Immature natural killer cell (primary cell): ENCODE results near the gene PRR35. TPM values are rescaled to one million over a fixed set of nuclear protein-coding genes. Genes with fewer than 3 reads are reported as not detected.

Experiments used
- DNase-seq, 3 donors: peaks; one replicate each; pipeline ENCODE4 v3.0.0; 2022; ENCODE audit warnings: mixed read lengths in 1 of 3
- H3K27ac Mint-ChIP-seq, 6 donors: one replicate each; pipeline ENCODE4 v1.8.0; 2020; ENCODE audit warnings: mixed read lengths in 6 of 6, mild to moderate bottlenecking in 5 of 6, inconsistent platforms in 4 of 6, moderate library complexity in 3 of 6
- H3K27me3 Mint-ChIP-seq, 3 donors: one replicate each; pipeline ENCODE4 v1.8.0; 2020 to 2021; ENCODE audit warnings: low read depth in 3 of 3, mild to moderate bottlenecking in 3 of 3, mixed read lengths in 3 of 3, moderate library complexity in 3 of 3, inconsistent platforms in 1 of 3
- H3K36me3 Mint-ChIP-seq, 3 donors: one replicate each; pipeline ENCODE4 v1.8.0; 2020; ENCODE audit warnings: mixed read lengths in 3 of 3, inconsistent platforms in 2 of 3, mild to moderate bottlenecking in 2 of 3
- H3K4me1 Mint-ChIP-seq, 2 donors: one replicate each; pipeline ENCODE4 v1.8.0; 2020; ENCODE audit warnings: inconsistent platforms in 2 of 2, mild to moderate bottlenecking in 2 of 2, mixed read lengths in 2 of 2, moderate library complexity in 1 of 2
- H3K4me3 Mint-ChIP-seq, 5 donors: one replicate each; pipeline ENCODE4 v1.8.0; 2020; ENCODE audit warnings: mild to moderate bottlenecking in 5 of 5, mixed read lengths in 5 of 5, inconsistent platforms in 3 of 5, moderate library complexity in 3 of 5
- H3K9me3 Mint-ChIP-seq, 6 donors: one replicate each; pipeline ENCODE4 v1.8.0; 2020; ENCODE audit warnings: mild to moderate bottlenecking in 6 of 6, mixed read lengths in 6 of 6, inconsistent platforms in 4 of 6, moderate library complexity in 3 of 6
- polyA plus RNA-seq, 3 donors: library from polyadenylated mRNA; unstranded; fragments of 300-500 nt; fragmentation: Illumina TruSeq; gene quantifications; one replicate each; pipeline ENCODE4 v1.2.3, GENCODE V29; 2021

Gene PRR35
- polyA plus RNA-seq, 3 donors from 2014 or later = not detected

GRCh38 chr16:523097-523741 is 37.0 kb upstream of the PRR35 start:
- Mint-ChIP-seq H3K9me3 (no peaks in the 10 kb centered on the region), H3K36me3 (no peaks in the 10 kb centered on the region), H3K27me3 (peaks cover 2 to 3% (median 2%) of the 10 kb centered on the region in 3 donors), H3K4me1 (peaks cover 14% of the 10 kb centered on the region in 2 donors), H3K27ac (peak overlapping the region in 3 of 6 donors; percentile 34 to 40 (median 40)), H3K4me3 (peak overlapping the region in 1 of 5 donors; percentile 18)
- DNase-seq = no peak

GRCh38 chr16:524274-525040 is 35.7 kb upstream of the PRR35 start:
- peak overlapping the region in 2 of 6 donors; percentile 10 to 81 for H3K27ac Mint-ChIP-seq
- DNase-seq = no peak
- H3K4me3 Mint-ChIP-seq = no peak overlapping the region
- H3K36me3 Mint-ChIP-seq = no peaks in the 10 kb centered on the region
- peaks cover 23 to 25% of the 10 kb centered on the region in 2 donors for H3K4me1 Mint-ChIP-seq
- peaks cover 2 to 8% (median 3%) of the 10 kb centered on the region in 3 donors for H3K27me3 Mint-ChIP-seq
- H3K9me3 Mint-ChIP-seq = no peaks in the 10 kb centered on the region

GRCh38 chr16:525123-525519 is 35.1 kb upstream of the PRR35 start:
- Mint-ChIP-seq H3K9me3 (no peaks in the 10 kb centered on the region), H3K27ac (peak overlapping the region in 4 of 6 donors; percentile 53 to 84 (median 82)), H3K27me3 (peaks cover 2 to 14% (median 3%) of the 10 kb centered on the region in 3 donors), H3K36me3 (no peaks in the 10 kb centered on the region), H3K4me3 (peak overlapping the region in 4 of 5 donors; percentile 11 to 66 (median 39)), H3K4me1 (peaks cover 30 to 31% of the 10 kb centered on the region in 2 donors)
- DNase-seq = no peak

GRCh38 chr16:525520-526180 is 34.5 kb upstream of the PRR35 start:
- H3K9me3 Mint-ChIP-seq = no peaks in the 10 kb centered on the region
- peak overlapping the region in 4 of 6 donors; percentile 53 to 84 (median 82) for H3K27ac Mint-ChIP-seq
- H3K4me1 Mint-ChIP-seq = peaks cover 35 to 37% of the 10 kb centered on the region in 2 donors
- peak in 1 of 3 donors; percentile 49 for DNase-seq
- H3K36me3 Mint-ChIP-seq = no peaks in the 10 kb centered on the region
- H3K4me3 Mint-ChIP-seq = peak overlapping the region; percentile 11 to 66 (median 40)
- H3K27me3 Mint-ChIP-seq = peaks cover 2 to 18% (median 3%) of the 10 kb centered on the region in 3 donors

GRCh38 chr16:526181-527014 is 33.8 kb upstream of the PRR35 start:
- DNase-seq = no peak
- Mint-ChIP-seq H3K27ac (peak overlapping the region; percentile 65 to 92 (median 81)), H3K27me3 (peaks cover 2 to 22% (median 3%) of the 10 kb centered on the region in 3 donors), H3K4me1 (peaks cover 41 to 44% of the 10 kb centered on the region in 2 donors), H3K4me3 (peak overlapping the region; percentile 66 to 80 (median 74)), H3K36me3 (no peaks in the 10 kb centered on the region), H3K9me3 (no peaks in the 10 kb centered on the region)

- Mint-ChIP-seq H3K27me3 (peaks cover 2 to 20% (median 3%) of the 10 kb centered on the region in 3 donors), H3K36me3 (no peaks in the 10 kb centered on the region), H3K27ac (peak within 1 kb of the TSS; percentile 95 to 98 (median 97)), H3K4me3 (peak within 1 kb of the TSS; percentile 93 to 99 (median 96)), H3K4me1 (peaks cover 44 to 48% of the 10 kb centered on the region in 2 donors), H3K9me3 (no peaks in the 10 kb centered on the region)
- DNase-seq = peak; percentile 89 to 91 (median 90)
Measured at GRCh38 chr16:527015-527903, 32.9 kb upstream of the PRR35 start, which contains the start of gene CAPN15. Gene CAPN15, plus strand, starts transcription at chr16:527712. Its CDS starts 19,127 bp downstream, at chr16:546839.

GRCh38 chr16:528111-529011 is 31.8 kb upstream of the PRR35 start:
- peak; percentile 29 to 35 (median 31) for DNase-seq
- Mint-ChIP-seq H3K36me3 (no peaks in the 10 kb centered on the region), H3K27ac (peak overlapping the region; percentile 95 to 98 (median 97)), H3K27me3 (peaks cover 2 to 20% (median 2%) of the 10 kb centered on the region in 3 donors), H3K4me1 (peaks cover 44 to 53% of the 10 kb centered on the region in 2 donors), H3K4me3 (peak overlapping the region; percentile 93 to 99 (median 96)), H3K9me3 (no peaks in the 10 kb centered on the region)

GRCh38 chr16:529012-529575 is 31.1 kb upstream of the PRR35 start:
- Mint-ChIP-seq H3K36me3 (no peaks in the 10 kb centered on the region), H3K27ac (peak overlapping the region; percentile 95 to 98 (median 97)), H3K4me3 (peak overlapping the region; percentile 93 to 99 (median 96)), H3K27me3 (peaks cover 2 to 19% (median 2%) of the 10 kb centered on the region in 3 donors), H3K9me3 (no peaks in the 10 kb centered on the region), H3K4me1 (peaks cover 44 to 53% of the 10 kb centered on the region in 2 donors)
- DNase-seq = peak; percentile 55 to 64 (median 62)

- peak overlapping the region; percentile 95 to 98 (median 97) for H3K27ac Mint-ChIP-seq
- H3K4me3 Mint-ChIP-seq = peak overlapping the region; percentile 93 to 99 (median 96)
- no peaks in the 10 kb centered on the region for H3K36me3 Mint-ChIP-seq
- DNase-seq = peak; percentile 65 to 69 (median 67)
- H3K27me3 Mint-ChIP-seq = peaks cover 2 to 21% (median 2%) of the 10 kb centered on the region in 3 donors
- H3K4me1 Mint-ChIP-seq = peaks cover 43 to 55% of the 10 kb centered on the region in 2 donors
- H3K9me3 Mint-ChIP-seq = no peaks in the 10 kb centered on the region
Measured at GRCh38 chr16:530111-530817, 29.9 kb upstream of the PRR35 start.

GRCh38 chr16:531494-532125 is 28.6 kb upstream of the PRR35 start:
- DNase-seq = no peak
- peak overlapping the region; percentile 80 to 98 (median 97) for H3K27ac Mint-ChIP-seq
- peaks cover 32 to 44% of the 10 kb centered on the region in 2 donors for H3K4me1 Mint-ChIP-seq
- H3K27me3 Mint-ChIP-seq = peaks cover 2 to 21% (median 2%) of the 10 kb centered on the region in 3 donors
- peak overlapping the region; percentile 36 to 99 (median 96) for H3K4me3 Mint-ChIP-seq
- no peaks in the 10 kb centered on the region for H3K36me3 Mint-ChIP-seq
- no peaks in the 10 kb centered on the region for H3K9me3 Mint-ChIP-seq
